ENCODE measurements around the gene SH3BP5.

Gene SH3BP5

DNA sequence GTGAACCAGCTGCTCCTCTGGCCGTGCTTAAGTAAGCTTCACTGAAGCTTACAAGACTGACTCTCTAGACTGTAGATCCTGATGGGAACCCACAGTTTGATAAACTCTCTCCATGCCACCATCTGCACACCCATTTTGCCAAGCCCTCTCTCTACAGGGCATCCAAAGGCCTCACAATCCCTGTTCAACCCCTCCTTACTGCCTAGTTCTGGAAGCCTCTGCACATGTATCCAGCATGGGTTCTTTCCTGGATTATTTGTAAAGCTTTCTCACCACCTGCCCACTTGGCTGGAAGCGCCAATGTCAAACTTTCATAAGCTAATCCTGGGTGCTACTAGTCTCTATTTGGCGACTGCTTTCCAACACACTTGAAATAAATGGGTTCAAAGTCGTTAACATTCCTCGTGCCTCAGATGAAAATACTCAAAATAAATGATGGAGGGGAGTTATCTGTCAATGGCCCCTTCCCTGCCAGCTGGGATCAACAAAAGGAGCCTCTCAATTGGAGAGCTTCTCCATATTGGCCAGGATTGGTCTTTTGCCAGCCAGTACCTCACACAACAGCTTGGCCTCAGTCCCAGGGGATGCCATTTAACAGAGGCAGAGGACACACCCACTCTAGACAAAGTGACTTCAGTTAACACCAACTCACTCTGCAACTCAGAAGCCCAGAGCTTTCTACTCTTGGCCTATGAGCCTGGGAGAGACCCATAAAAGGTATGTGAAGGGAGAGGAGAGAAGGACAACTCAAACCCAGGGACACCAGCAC lies 48.1 kb downstream of the SH3BP5 start:
- TF ChIP-seq, protein P1, sequence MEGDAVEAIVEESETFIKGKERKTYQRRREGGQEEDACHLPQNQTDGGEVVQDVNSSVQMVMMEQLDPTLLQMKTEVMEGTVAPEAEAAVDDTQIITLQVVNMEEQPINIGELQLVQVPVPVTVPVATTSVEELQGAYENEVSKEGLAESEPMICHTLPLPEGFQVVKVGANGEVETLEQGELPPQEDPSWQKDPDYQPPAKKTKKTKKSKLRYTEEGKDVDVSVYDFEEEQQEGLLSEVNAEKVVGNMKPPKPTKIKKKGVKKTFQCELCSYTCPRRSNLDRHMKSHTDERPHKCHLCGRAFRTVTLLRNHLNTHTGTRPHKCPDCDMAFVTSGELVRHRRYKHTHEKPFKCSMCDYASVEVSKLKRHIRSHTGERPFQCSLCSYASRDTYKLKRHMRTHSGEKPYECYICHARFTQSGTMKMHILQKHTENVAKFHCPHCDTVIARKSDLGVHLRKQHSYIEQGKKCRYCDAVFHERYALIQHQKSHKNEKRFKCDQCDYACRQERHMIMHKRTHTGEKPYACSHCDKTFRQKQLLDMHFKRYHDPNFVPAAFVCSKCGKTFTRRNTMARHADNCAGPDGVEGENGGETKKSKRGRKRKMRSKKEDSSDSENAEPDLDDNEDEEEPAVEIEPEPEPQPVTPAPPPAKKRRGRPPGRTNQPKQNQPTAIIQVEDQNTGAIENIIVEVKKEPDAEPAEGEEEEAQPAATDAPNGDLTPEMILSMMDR (IDR thresholded peaks at IDR 0.05; ENCODE audit: borderline replicate concordance, insufficient read depth, low read depth, low read length), result no peak
- no peak overlapping the region for H3K4me3 ChIP-seq (ENCODE audit: low read depth, low read length)

- TF ChIP-seq, protein P1 (IDR thresholded peaks at IDR 0.05; ENCODE audit: borderline replicate concordance, insufficient read depth, low read depth, low read length), result no peak
- no peak overlapping the region for H3K4me3 ChIP-seq (ENCODE audit: low read depth, low read length)
These were observed 48.7 kb downstream of the SH3BP5 start for GRCh38 chr3:15283702-15284101.

DNA sequence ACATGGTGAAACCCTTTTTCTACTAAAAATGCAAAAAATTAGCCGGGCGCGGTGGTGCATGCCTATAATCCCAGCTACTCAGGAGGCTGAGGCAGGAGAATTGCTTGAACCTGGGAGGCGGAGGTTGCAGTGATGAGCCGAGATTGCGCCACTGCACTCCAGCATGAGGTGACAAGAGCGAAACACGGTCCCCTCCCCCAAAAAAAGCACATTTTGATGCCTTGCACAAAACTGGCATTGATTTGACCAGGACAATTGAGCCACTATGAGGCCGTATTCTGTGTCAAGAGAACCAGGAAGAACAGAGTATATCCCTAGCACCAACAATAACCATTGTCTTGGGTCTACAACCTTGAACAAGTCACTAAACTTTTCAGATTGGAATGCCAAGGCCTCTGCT lies 50.6 kb downstream of the SH3BP5 start:
- H3K4me3 ChIP-seq (ENCODE audit: low read depth, low read length), result no peak overlapping the region
- TF ChIP-seq, protein P1 (IDR thresholded peaks at IDR 0.05; ENCODE audit: borderline replicate concordance, insufficient read depth, low read depth, low read length), result no peak

DNA sequence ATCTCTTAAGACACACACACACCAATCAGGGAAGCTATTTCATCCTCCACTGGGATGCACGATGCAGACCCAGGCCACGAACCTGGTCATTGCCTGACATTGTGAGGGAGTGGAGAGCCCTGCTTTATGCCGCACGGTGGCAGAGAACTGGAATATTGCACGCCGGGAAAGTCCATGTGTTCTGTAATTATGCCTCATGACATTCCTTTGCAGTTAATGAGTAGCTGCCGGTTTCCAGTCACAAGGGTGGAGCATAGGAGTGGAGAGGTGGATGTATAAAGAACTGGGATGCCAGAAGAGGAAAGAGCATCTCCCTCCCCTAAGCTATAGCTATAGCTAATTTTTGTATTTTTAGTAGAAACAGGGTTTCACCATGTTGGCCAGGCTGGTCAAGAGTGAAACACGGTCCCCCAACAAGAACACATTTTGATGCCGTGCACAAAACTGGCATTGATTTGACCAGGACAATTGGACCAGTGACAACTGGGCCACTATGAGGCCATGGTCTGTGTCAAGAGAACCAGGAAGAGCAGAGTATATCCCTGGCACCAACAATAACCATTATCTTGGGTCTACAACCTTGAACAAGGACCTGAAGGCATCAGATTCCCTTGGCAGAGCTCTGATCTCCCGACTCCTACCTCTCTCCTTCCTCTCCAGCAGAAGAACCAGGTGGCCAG lies 51.4 kb downstream of the SH3BP5 start:
- H3K4me3 ChIP-seq (ENCODE audit: low read depth, low read length), result no peak overlapping the region
- TF ChIP-seq, protein P1 (IDR thresholded peaks at IDR 0.05; ENCODE audit: borderline replicate concordance, insufficient read depth, low read depth, low read length), result no peak

- TF ChIP-seq, protein P1 (IDR thresholded peaks at IDR 0.05; ENCODE audit: borderline replicate concordance, insufficient read depth, low read depth, low read length), result no peak
- no peak overlapping the region for H3K4me3 ChIP-seq (ENCODE audit: low read depth, low read length)
These were observed 52.5 kb downstream of the SH3BP5 start for GRCh38 chr3:15279671-15280402.

GRCh38 chr3:15279205-15279604 lies 53.2 kb downstream of the SH3BP5 start:
- TF ChIP-seq, protein P1 (IDR thresholded peaks at IDR 0.05; ENCODE audit: borderline replicate concordance, insufficient read depth, low read depth, low read length), result no peak
- no peak overlapping the region for H3K4me3 ChIP-seq (ENCODE audit: low read depth, low read length)

Data from GM12875 (cell line).